ENCODE data around the gene PSME1.
A peak's percentile ranks its signal among the peaks of the same experiment; 100 is the strongest.

DNA sequence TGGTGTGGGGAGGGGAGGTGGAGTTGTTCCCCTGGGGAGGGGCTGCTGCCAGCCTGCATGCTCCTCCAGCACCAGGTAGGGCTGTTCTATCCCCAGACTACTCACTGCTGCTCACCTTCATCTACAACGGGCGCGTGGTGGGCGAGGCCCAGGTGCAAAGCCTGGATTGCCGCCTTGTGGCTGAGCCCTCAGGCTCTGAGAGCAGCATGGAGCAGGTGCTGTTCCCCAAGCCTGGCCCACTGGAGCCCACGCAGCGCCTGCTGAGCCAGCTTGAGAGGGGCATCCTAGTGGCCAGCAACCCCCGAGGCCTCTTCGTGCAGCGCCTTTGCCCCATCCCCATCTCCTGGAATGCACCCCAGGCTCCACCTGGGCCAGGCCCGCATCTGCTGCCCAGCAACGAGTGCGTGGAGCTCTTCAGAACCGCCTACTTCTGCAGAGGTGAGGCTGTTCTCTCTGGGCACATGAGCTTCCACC is 28.6 kb downstream of the PSME1 start:
- TF ChIP-seq, protein P1, sequence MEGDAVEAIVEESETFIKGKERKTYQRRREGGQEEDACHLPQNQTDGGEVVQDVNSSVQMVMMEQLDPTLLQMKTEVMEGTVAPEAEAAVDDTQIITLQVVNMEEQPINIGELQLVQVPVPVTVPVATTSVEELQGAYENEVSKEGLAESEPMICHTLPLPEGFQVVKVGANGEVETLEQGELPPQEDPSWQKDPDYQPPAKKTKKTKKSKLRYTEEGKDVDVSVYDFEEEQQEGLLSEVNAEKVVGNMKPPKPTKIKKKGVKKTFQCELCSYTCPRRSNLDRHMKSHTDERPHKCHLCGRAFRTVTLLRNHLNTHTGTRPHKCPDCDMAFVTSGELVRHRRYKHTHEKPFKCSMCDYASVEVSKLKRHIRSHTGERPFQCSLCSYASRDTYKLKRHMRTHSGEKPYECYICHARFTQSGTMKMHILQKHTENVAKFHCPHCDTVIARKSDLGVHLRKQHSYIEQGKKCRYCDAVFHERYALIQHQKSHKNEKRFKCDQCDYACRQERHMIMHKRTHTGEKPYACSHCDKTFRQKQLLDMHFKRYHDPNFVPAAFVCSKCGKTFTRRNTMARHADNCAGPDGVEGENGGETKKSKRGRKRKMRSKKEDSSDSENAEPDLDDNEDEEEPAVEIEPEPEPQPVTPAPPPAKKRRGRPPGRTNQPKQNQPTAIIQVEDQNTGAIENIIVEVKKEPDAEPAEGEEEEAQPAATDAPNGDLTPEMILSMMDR (IDR thresholded peaks at IDR 0.05 in 2 of 3, conservative IDR thresholded peaks at IDR 0.05 in 1 of 3; ENCODE audit: control insufficient read depth in 2 of 3, extremely low read depth in 1 of 3, insufficient read depth in 1 of 3, low read depth in 3 of 3, low read length in 3 of 3) = no peak
- TF ChIP-seq USF2 (IDR thresholded peaks at IDR 0.05; ENCODE audit: borderline replicate concordance, low read depth, low read length) (no peak), TCF7 (IDR thresholded peaks at IDR 0.05; ENCODE audit: borderline replicate concordance) (no peak), ZZZ3 (IDR thresholded peaks at IDR 0.05; ENCODE audit: control insufficient read depth, insufficient read length, low read depth) (no peak), POLR2A (IDR thresholded peaks at IDR 0.05; ENCODE audit: low read depth, low read length) (peak; percentile 44; the same call in 1 of the 2 replicates), SMARCA5 (IDR thresholded peaks at IDR 0.05) (no peak), HDAC2 (IDR thresholded peaks at IDR 0.05) (no peak), BRCA1 (IDR thresholded peaks at IDR 0.05; ENCODE audit: low read depth, low read length) (no peak), KDM1A (IDR thresholded peaks at IDR 0.05; ENCODE audit: borderline replicate concordance) (no peak), SREBF1 (IDR thresholded peaks at IDR 0.05; ENCODE audit: low read length) (no peak), RAD21 (IDR thresholded peaks at IDR 0.05; ENCODE audit: insufficient read depth, low read depth, low read length) (no peak), TCF3 (IDR thresholded peaks at IDR 0.05; ENCODE audit: borderline replicate concordance, insufficient read depth, low read depth, low read length) (no peak), RB1 (IDR thresholded peaks at IDR 0.05; ENCODE audit: borderline replicate concordance) (no peak)
- TF ChIP-seq, protein P2, sequence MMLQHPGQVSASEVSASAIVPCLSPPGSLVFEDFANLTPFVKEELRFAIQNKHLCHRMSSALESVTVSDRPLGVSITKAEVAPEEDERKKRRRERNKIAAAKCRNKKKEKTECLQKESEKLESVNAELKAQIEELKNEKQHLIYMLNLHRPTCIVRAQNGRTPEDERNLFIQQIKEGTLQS (IDR thresholded peaks at IDR 0.05; ENCODE audit: borderline replicate concordance, extremely low read depth, low read depth, low read length) = no peak
